Measurements from ENCODE around the gene COL13A1.

DNA sequence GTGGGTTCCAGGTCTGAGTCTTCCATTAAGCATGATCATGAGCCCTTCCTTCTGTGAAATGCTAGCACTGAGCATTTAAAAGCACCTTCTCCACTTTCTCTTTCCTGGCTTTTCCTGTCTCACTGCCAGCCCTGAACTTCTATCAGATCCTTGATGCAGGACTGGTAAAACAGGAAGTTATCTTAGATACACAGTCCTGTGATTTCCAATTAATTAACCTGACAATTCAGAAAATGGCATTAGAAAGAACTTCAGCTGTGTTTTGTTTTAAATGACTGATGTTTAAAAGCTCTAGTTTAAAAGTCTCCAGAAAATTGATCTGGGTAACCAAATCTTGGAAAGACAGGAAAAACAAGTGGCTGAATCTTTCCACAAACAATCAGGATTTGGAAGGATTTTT, 172.0 kb downstream of the COL13A1 start:
- TF ChIP-seq, protein P1, sequence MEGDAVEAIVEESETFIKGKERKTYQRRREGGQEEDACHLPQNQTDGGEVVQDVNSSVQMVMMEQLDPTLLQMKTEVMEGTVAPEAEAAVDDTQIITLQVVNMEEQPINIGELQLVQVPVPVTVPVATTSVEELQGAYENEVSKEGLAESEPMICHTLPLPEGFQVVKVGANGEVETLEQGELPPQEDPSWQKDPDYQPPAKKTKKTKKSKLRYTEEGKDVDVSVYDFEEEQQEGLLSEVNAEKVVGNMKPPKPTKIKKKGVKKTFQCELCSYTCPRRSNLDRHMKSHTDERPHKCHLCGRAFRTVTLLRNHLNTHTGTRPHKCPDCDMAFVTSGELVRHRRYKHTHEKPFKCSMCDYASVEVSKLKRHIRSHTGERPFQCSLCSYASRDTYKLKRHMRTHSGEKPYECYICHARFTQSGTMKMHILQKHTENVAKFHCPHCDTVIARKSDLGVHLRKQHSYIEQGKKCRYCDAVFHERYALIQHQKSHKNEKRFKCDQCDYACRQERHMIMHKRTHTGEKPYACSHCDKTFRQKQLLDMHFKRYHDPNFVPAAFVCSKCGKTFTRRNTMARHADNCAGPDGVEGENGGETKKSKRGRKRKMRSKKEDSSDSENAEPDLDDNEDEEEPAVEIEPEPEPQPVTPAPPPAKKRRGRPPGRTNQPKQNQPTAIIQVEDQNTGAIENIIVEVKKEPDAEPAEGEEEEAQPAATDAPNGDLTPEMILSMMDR (IDR thresholded peaks at IDR 0.05): no peak
- TF ChIP-seq POLR2A (IDR thresholded peaks at IDR 0.05): no peak

Data from adrenal gland (tissue), 5 donors.